PC-3 (cell line): ENCODE data around the gene FAAH2. TPM values are rescaled to one million over a fixed set of nuclear protein-coding genes. Genes with fewer than 3 reads are reported as not detected.

Experiments
- ATAC-seq: fragments of 200-7000 bp; cut with Tn5 transposase; 2 replicates; pipeline ENCODE4 v1.9.1; 2020; ENCODE audit warnings: mild to moderate bottlenecking, moderate library complexity
- BruUV-seq: library from RNA; stranded (reverse); fragments of 400-500 nt; replicated peaks from 2 replicates; lab custom pipeline; 2021; lab: Mats Ljungman, UMichigan
- CTCF ChIA-PET: fragments of 300-600 bp; sonication (Branson Sonifier 250); formaldehyde crosslinking; loops from one replicate; lab custom pipeline; 2022; ENCODE audit warnings: antibody characterized with exemption; lab: Charles Lee
- POLR2A ChIA-PET: fragments of 300-600 bp; sonication (Branson Sonifier 250); formaldehyde crosslinking; loops from one replicate; lab custom pipeline; 2022; ENCODE audit warnings: antibody characterized with exemption; ENCODE audit not compliant: unreplicated experiment; lab: Charles Lee
- DNase-seq: peaks from one replicate; pipeline ENCODE4 v3.0.0-alpha.2; 2015
- H2AFZ ChIP-seq: fragments of 300-600 bp; sonication (generic); 2 replicates; pipeline ENCODE4 v1.6.0; 2016; ENCODE audit warnings: antibody characterized with exemption, low read length
- H3F3A ChIP-seq: fragments of 300-600 bp; sonication (generic); one replicate; pipeline ENCODE4 v1.6.0; 2017; ENCODE audit warnings: antibody characterized with exemption, low read length, control low read depth, mild to moderate bottlenecking; ENCODE audit not compliant: unreplicated experiment
- H3K27ac ChIP-seq: fragments of 300-600 bp; sonication (generic); 2 replicates; pipeline ENCODE4 v1.5.1; 2016; ENCODE audit warnings: mild to moderate bottlenecking, low read length
- H3K27me3 ChIP-seq: fragments of 300-600 bp; sonication (generic); 2 replicates; pipeline ENCODE4 v1.6.1; 2016; ENCODE audit warnings: low read length, mixed read lengths
- H3K36me3 ChIP-seq: fragments of 300-600 bp; sonication (generic); 2 replicates; pipeline ENCODE4 v1.6.1; 2016; ENCODE audit warnings: low read depth, mixed run types, low read length, mixed read lengths
- H3K4me1 ChIP-seq: fragments of 300-600 bp; sonication (generic); 2 replicates; pipeline ENCODE4 v1.5.1; 2016; ENCODE audit warnings: low read length; ENCODE audit not compliant: insufficient read depth
- H3K4me2 ChIP-seq: fragments of 300-600 bp; sonication (generic); 2 replicates; pipeline ENCODE4 v1.6.0; 2016; ENCODE audit warnings: low read length
- H3K4me3 ChIP-seq: fragments of 300-600 bp; sonication (generic); 2 replicates; pipeline ENCODE4 v1.5.1; 2016; ENCODE audit warnings: mild to moderate bottlenecking, low read length, mixed read lengths
- H3K79me2 ChIP-seq: fragments of 300-600 bp; sonication (generic); 2 replicates; pipeline ENCODE4 v1.6.1; 2017; ENCODE audit warnings: low read length, mixed read lengths
- H3K9ac ChIP-seq: fragments of 300-600 bp; sonication (generic); 2 replicates; pipeline ENCODE4 v1.6.0; 2016; ENCODE audit warnings: mild to moderate bottlenecking, low read length
- H3K9me2 ChIP-seq: fragments of 300-600 bp; sonication (generic); replicated peaks from 2 replicates; pipeline ENCODE4 v1.6.1; 2016; ENCODE audit warnings: mixed run types, low read length, mixed read lengths
- H3K9me3 ChIP-seq: fragments of 300-600 bp; sonication (generic); 2 replicates; pipeline ENCODE4 v1.6.1; 2016; ENCODE audit warnings: low read length, mixed read lengths
- H4K20me1 ChIP-seq: fragments of 300-600 bp; sonication (generic); 2 replicates; pipeline ENCODE4 v1.6.1; 2016; ENCODE audit warnings: low read length, mixed read lengths
- EZH2 ChIP-seq: fragments of 300-600 bp; sonication (generic); IDR thresholded peaks from one replicate; pipeline ENCODE4 v1.6.1; 2017; ENCODE audit warnings: antibody characterized with exemption, mild to moderate bottlenecking, low read length; ENCODE audit not compliant: unreplicated experiment
- EZH2phosphoT487 ChIP-seq: fragments of 300-600 bp; sonication (generic); IDR thresholded peaks from 2 replicates; pipeline ENCODE4 v1.6.1; 2018; ENCODE audit warnings: mild to moderate bottlenecking, antibody characterized with exemption, low read length, borderline replicate concordance
- intact Hi-C: fragments of 100-400 bp; cut with micrococcal nuclease; formaldehyde crosslinking; loops from 2 replicates; pipeline ENCODE4 v1.9.0; 2023
- total RNA-seq: library from RNA; depleted of rRNA; stranded (reverse); fragments of >200 nt; gene quantifications from 2 replicates; pipeline ENCODE4 v1.2.3, GENCODE V29; 2014
- TF ChIP-seq, protein P1 (sequence below): fragments of 300-600 bp; sonication (generic); conservative IDR thresholded peaks from 2 replicates; pipeline ENCODE4 v1.5.1; 2017; ENCODE audit warnings: antibody characterized with exemption, low read depth, mild to moderate bottlenecking, low read length

FAAH2 gene
- total RNA-seq, 1 experiment from 2014 or later: 1.6 TPM

DNA sequence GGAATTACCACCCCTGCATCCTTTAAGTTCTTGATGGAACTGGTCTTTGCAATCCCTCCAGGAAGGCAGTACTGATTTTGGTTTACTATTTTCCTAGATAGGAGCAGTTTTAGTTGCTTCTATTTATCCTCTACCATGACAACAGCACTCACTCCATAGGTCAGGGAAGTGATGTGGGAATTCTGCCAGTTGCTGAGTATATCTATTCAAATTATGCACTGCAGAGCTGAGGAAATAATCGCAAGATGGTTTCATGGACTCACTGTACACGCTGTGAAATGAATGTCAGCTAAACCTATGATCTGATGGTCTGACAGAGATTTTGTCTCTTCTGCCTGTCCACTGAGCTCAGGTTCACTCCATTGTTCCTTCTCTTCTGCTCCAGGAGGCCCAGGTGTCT is 135.8 kb downstream of the FAAH2 start:
- Histone ChIP-seq H3K79me2 (no peaks in the 10 kb centered on the region), H3K4me2 (no peak overlapping the region), H3K4me1 (no peaks in the 10 kb centered on the region), H3F3A (no peaks in the 10 kb centered on the region), H3K36me3 (no peaks in the 10 kb centered on the region), H3K27ac (no peak overlapping the region), H3K27me3 (no peaks in the 10 kb centered on the region), H3K9me2 (no peaks in the 10 kb centered on the region), H2AFZ (no peak overlapping the region), H3K9me3 (no peaks in the 10 kb centered on the region), H3K9ac (no peak overlapping the region), H4K20me1 (no peaks in the 10 kb centered on the region), H3K4me3 (no peak overlapping the region)
- POLR2A ChIA-PET: no interaction called here
- BruUV-seq: no TSS peak
- no peak for ATAC-seq
- no peak for DNase-seq
- intact Hi-C loops: no loop called here
- CTCF ChIA-PET: no interaction called here
- TF ChIP-seq, protein P1, sequence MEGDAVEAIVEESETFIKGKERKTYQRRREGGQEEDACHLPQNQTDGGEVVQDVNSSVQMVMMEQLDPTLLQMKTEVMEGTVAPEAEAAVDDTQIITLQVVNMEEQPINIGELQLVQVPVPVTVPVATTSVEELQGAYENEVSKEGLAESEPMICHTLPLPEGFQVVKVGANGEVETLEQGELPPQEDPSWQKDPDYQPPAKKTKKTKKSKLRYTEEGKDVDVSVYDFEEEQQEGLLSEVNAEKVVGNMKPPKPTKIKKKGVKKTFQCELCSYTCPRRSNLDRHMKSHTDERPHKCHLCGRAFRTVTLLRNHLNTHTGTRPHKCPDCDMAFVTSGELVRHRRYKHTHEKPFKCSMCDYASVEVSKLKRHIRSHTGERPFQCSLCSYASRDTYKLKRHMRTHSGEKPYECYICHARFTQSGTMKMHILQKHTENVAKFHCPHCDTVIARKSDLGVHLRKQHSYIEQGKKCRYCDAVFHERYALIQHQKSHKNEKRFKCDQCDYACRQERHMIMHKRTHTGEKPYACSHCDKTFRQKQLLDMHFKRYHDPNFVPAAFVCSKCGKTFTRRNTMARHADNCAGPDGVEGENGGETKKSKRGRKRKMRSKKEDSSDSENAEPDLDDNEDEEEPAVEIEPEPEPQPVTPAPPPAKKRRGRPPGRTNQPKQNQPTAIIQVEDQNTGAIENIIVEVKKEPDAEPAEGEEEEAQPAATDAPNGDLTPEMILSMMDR: no peak
- no peak for TF ChIP-seq EZH2
- no peak for TF ChIP-seq EZH2phosphoT487

DNA sequence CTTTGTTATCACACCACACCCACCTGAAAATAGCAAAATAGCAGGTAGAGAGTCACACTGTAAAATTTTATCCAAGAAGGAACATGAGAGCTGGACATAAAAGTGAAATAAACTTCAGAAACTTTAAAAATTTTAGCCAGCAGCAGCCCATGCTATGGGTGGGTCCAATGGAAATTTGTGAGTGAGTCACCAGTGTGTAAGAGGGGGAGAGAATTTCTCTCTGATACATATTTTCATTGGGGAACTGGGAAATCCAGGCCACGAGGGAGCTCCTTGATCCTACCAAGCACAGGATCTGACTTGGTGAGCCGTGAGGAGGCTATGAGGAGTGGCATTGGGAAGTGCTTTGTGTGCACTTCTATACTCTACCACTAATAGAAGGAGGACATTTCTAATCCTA is 136.3 kb downstream of the FAAH2 start:
- H3K36me3 ChIP-seq: no peaks in the 10 kb centered on the region
- H3K27me3 ChIP-seq: no peaks in the 10 kb centered on the region
- no peak overlapping the region for H3K4me3 ChIP-seq
- H3K79me2 ChIP-seq: no peaks in the 10 kb centered on the region
- H3K9me2 ChIP-seq: no peaks in the 10 kb centered on the region
- no peaks in the 10 kb centered on the region for H3K4me1 ChIP-seq
- DNase-seq: no peak
- H3K9me3 ChIP-seq: no peaks in the 10 kb centered on the region
- no peaks in the 10 kb centered on the region for H4K20me1 ChIP-seq
- CTCF ChIA-PET: no interaction called here
- no peak overlapping the region for H3K4me2 ChIP-seq
- intact Hi-C loops: no loop called here
- no peak overlapping the region for H2AFZ ChIP-seq
- no peak overlapping the region for H3K27ac ChIP-seq
- TF ChIP-seq, protein P1: no peak
- TF ChIP-seq EZH2 (no peak), EZH2phosphoT487 (no peak)
- no peaks in the 10 kb centered on the region for H3F3A ChIP-seq
- no peak overlapping the region for H3K9ac ChIP-seq
- POLR2A ChIA-PET: no interaction called here
- no TSS peak for BruUV-seq
- no peak for ATAC-seq

DNA sequence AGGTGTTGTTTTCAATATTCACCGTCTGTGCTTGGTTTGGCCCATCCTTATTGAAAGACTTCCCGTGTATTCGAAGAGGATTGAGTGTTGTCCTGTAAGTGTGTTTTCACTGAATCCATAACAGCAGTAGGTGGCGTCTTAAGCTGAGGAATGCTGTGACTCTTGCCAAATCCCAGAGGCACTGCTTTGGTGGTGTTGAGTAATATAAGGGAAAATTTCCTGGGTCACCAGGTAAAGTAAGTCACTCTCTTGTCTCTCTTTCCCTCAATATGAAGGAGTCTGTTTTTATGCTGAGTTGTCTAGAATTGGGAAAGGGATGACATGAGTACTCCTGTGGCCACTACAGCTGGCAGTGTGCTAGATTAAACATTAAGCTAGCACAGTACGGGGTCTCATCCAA is 158.6 kb downstream of the FAAH2 start:
- Histone ChIP-seq H3K27ac (no peak overlapping the region), H4K20me1 (no peaks in the 10 kb centered on the region), H3K79me2 (no peaks in the 10 kb centered on the region), H3K4me2 (no peak overlapping the region), H3K9me3 (no peaks in the 10 kb centered on the region), H3F3A (no peaks in the 10 kb centered on the region), H3K4me1 (no peaks in the 10 kb centered on the region), H2AFZ (no peak overlapping the region), H3K36me3 (no peaks in the 10 kb centered on the region), H3K27me3 (no peaks in the 10 kb centered on the region), H3K4me3 (no peak overlapping the region), H3K9me2 (no peaks in the 10 kb centered on the region), H3K9ac (no peak overlapping the region)
- no TSS peak for BruUV-seq
- intact Hi-C loops: no loop called here
- TF ChIP-seq, protein P1: 0 out of 2 replicates have a peak, but pooled peaks have one; percentile 22
- TF ChIP-seq EZH2phosphoT487: no peak
- ChIA-PET CTCF (no interaction called here), POLR2A (no interaction called here)
- peak; percentile 55; the same call in 1 of the 2 replicates for ATAC-seq
- peak; percentile 53 for DNase-seq
